Measurements from ENCODE around the gene TM7SF3.

The TM7SF3 gene

GRCh38 chr12:27006797-27007467, 7.3 kb downstream of the TM7SF3 start:
- Mint-ChIP-seq H3K4me3 (no peak overlapping the region), H3K27me3 (ENCODE audit: low read depth) (no peaks in the 10 kb centered on the region), H3K9me3 (no peaks in the 10 kb centered on the region), H3K36me3 (ENCODE audit: low read depth) (peaks cover 28% of the 10 kb centered on the region), H3K4me1 (ENCODE audit: low read depth) (peaks cover 42% of the 10 kb centered on the region), H3K27ac (no peak overlapping the region)
- no peak for DNase-seq (ENCODE audit: low spot score)

DNA sequence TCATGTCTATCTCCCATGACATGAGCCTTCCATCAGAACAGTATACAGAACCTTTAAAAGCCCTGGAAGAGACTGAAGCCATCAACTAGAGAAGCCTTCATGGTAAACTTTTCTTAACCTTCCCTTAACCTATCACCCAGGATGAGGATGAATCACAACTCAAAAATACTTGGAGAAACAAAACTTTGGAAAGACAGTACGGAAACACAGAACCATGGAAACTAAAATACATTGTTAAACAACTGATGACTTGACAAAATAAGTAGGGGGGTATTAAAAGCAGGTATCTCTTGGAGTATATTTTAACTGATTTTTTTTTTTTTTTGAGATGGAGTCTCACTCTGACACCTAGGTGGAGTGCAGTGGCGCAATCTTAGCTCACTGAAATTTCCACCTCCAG, 8.7 kb downstream of the TM7SF3 start:
- Mint-ChIP-seq H3K36me3 (ENCODE audit: low read depth) (peaks cover 24% of the 10 kb centered on the region), H3K27ac (no peak overlapping the region), H3K9me3 (no peaks in the 10 kb centered on the region), H3K27me3 (ENCODE audit: low read depth) (no peaks in the 10 kb centered on the region), H3K4me1 (ENCODE audit: low read depth) (peaks cover 40% of the 10 kb centered on the region), H3K4me3 (no peak overlapping the region)
- DNase-seq (ENCODE audit: low spot score): no peak

DNA sequence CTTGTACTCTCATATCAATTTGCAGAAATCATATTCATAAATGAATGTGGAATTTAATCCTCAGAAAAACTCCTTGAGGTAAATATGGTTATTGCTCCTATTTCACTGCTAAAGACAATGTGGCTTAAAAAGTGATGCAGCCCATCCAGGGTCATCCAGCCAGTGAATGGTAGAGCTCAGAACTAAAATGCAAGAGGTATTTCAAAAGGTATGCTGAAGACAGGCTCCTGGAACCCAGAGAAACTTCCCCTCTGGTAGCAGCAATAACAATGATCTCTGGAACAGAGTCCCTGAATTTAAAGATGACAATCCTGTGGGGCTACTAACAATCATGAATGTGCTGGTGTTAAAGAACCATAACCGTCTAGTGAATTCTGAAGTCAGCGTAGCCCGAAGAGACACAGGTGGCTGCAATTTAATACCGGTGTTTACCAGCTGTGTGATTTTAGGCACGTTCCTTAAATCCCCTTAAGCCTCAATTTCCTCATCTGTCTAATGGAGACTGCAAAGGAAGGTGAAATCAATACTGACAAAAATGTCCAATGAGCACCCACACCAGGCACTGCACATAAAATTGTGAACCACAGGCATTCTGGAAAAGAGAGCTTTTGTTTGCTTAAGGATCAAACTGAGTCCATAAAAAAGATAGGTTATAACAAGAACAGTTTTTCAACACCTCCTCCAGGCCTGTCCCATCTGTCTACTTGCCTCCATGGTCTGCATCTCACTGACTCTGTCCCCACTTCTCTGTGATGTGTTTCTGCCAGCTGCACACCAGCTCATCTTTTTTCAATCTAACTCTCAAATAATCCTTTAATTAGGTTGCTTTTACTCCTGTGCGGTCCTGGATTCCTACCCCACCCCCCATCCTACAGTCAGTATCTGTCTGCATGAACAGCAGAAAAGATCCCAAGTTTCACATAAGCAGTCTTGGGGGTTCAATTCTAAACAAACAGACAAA, 10.5 kb downstream of the TM7SF3 start:
- H3K36me3 Mint-ChIP-seq (ENCODE audit: low read depth): peaks cover 24% of the 10 kb centered on the region
- no peak for DNase-seq (ENCODE audit: low spot score)
- H3K9me3 Mint-ChIP-seq: no peaks in the 10 kb centered on the region
- H3K27me3 Mint-ChIP-seq (ENCODE audit: low read depth): no peaks in the 10 kb centered on the region
- H3K27ac Mint-ChIP-seq: no peak overlapping the region
- peaks cover 29% of the 10 kb centered on the region for H3K4me1 Mint-ChIP-seq (ENCODE audit: low read depth)
- no peak overlapping the region for H3K4me3 Mint-ChIP-seq

DNA sequence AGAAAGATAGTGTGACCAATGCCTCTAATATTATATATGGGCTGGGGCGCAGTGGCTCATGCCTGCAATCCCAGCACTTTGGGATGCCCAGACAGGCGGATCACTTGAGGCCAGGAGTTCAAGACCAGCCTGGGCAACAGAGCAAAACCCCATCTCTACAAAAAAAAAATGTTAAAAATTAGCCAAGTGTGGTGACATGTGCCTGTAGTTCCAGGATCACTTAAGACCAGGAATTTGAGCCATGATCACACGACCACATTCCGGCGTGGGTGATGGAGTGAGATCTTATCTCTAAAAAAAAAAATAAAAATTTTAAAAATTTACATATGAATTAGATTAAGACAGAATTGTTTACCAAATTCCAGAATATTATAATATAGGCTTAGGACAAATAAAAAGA, 12.0 kb downstream of the TM7SF3 start:
- H3K4me3 Mint-ChIP-seq: no peak overlapping the region
- no peaks in the 10 kb centered on the region for H3K9me3 Mint-ChIP-seq
- no peaks in the 10 kb centered on the region for H3K27me3 Mint-ChIP-seq (ENCODE audit: low read depth)
- peaks cover 29% of the 10 kb centered on the region for H3K4me1 Mint-ChIP-seq (ENCODE audit: low read depth)
- peaks cover 31% of the 10 kb centered on the region for H3K36me3 Mint-ChIP-seq (ENCODE audit: low read depth)
- no peak for DNase-seq (ENCODE audit: low spot score)
- no peak overlapping the region for H3K27ac Mint-ChIP-seq

GRCh38 chr12:27001663-27002062, 12.5 kb downstream of the TM7SF3 start:
- DNase-seq (ENCODE audit: low spot score): no peak
- Mint-ChIP-seq H3K4me3 (no peak overlapping the region), H3K27me3 (ENCODE audit: low read depth) (no peaks in the 10 kb centered on the region), H3K9me3 (no peaks in the 10 kb centered on the region), H3K36me3 (ENCODE audit: low read depth) (peaks cover 31% of the 10 kb centered on the region), H3K27ac (peak overlapping the region; percentile 18), H3K4me1 (ENCODE audit: low read depth) (peaks cover 30% of the 10 kb centered on the region)

- peaks cover 32% of the 10 kb centered on the region for H3K36me3 Mint-ChIP-seq (ENCODE audit: low read depth)
- H3K9me3 Mint-ChIP-seq: no peaks in the 10 kb centered on the region
- DNase-seq (ENCODE audit: low spot score): no peak
- H3K4me1 Mint-ChIP-seq (ENCODE audit: low read depth): peaks cover 30% of the 10 kb centered on the region
- peak overlapping the region; percentile 28 for H3K27ac Mint-ChIP-seq
- no peaks in the 10 kb centered on the region for H3K27me3 Mint-ChIP-seq (ENCODE audit: low read depth)
- no peak overlapping the region for H3K4me3 Mint-ChIP-seq
Measured at GRCh38 chr12:27000961-27001360, 13.2 kb downstream of the TM7SF3 start.

- H3K9me3 Mint-ChIP-seq: no peaks in the 10 kb centered on the region
- H3K4me1 Mint-ChIP-seq (ENCODE audit: low read depth): peaks cover 18% of the 10 kb centered on the region
- H3K4me3 Mint-ChIP-seq: no peak overlapping the region
- H3K27me3 Mint-ChIP-seq (ENCODE audit: low read depth): no peaks in the 10 kb centered on the region
- no peak for DNase-seq (ENCODE audit: low spot score)
- peaks cover 42% of the 10 kb centered on the region for H3K36me3 Mint-ChIP-seq (ENCODE audit: low read depth)
- no peak overlapping the region for H3K27ac Mint-ChIP-seq
Measured at GRCh38 chr12:26997003-26997402, 17.2 kb downstream of the TM7SF3 start.

GRCh38 chr12:26995706-26996105, 18.5 kb downstream of the TM7SF3 start:
- no peak overlapping the region for H3K4me3 Mint-ChIP-seq
- H3K9me3 Mint-ChIP-seq: no peaks in the 10 kb centered on the region
- H3K36me3 Mint-ChIP-seq (ENCODE audit: low read depth): peaks cover 38% of the 10 kb centered on the region
- no peak for DNase-seq (ENCODE audit: low spot score)
- peaks cover 7% of the 10 kb centered on the region for H3K4me1 Mint-ChIP-seq (ENCODE audit: low read depth)
- no peaks in the 10 kb centered on the region for H3K27me3 Mint-ChIP-seq (ENCODE audit: low read depth)
- H3K27ac Mint-ChIP-seq: no peak overlapping the region

- peaks cover 6% of the 10 kb centered on the region for H3K4me1 Mint-ChIP-seq (ENCODE audit: low read depth)
- peaks cover 38% of the 10 kb centered on the region for H3K36me3 Mint-ChIP-seq (ENCODE audit: low read depth)
- no peaks in the 10 kb centered on the region for H3K27me3 Mint-ChIP-seq (ENCODE audit: low read depth)
- H3K27ac Mint-ChIP-seq: no peak overlapping the region
- H3K9me3 Mint-ChIP-seq: no peaks in the 10 kb centered on the region
- no peak overlapping the region for H3K4me3 Mint-ChIP-seq
- no peak for DNase-seq (ENCODE audit: low spot score)
Measured at GRCh38 chr12:26994109-26994508, 20.1 kb downstream of the TM7SF3 start.

- Mint-ChIP-seq H3K27ac (no peak overlapping the region), H3K36me3 (ENCODE audit: low read depth) (peaks cover 40% of the 10 kb centered on the region), H3K4me3 (no peak overlapping the region), H3K9me3 (no peaks in the 10 kb centered on the region), H3K27me3 (ENCODE audit: low read depth) (no peaks in the 10 kb centered on the region), H3K4me1 (ENCODE audit: low read depth) (no peaks in the 10 kb centered on the region)
- no peak for DNase-seq (ENCODE audit: low spot score)
Measured at GRCh38 chr12:26991826-26992225, 22.4 kb downstream of the TM7SF3 start.

DNA sequence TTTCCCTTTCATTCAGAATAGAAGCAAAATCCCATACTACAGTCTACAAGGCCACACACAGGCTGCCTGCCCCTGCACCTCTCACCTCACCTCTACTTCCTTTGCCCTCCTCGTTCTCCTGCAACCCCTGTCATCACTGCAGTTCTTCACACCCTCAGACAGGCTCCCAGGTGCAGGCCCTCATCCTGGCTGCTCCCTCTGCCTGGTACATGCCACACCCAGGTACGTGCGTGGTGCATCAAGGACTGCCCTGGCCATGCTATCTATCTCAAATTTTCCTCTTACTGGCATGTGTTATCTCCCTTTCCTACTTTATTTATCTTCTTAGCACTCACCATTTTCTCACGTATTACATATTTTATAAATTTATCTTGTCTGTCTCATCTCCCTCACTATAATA, 24.3 kb downstream of the TM7SF3 start:
- DNase-seq (ENCODE audit: low spot score): no peak
- Mint-ChIP-seq H3K27me3 (ENCODE audit: low read depth) (no peaks in the 10 kb centered on the region), H3K4me3 (no peak overlapping the region), H3K36me3 (ENCODE audit: low read depth) (peaks cover 42% of the 10 kb centered on the region), H3K27ac (no peak overlapping the region), H3K4me1 (ENCODE audit: low read depth) (no peaks in the 10 kb centered on the region), H3K9me3 (no peaks in the 10 kb centered on the region)

DNA sequence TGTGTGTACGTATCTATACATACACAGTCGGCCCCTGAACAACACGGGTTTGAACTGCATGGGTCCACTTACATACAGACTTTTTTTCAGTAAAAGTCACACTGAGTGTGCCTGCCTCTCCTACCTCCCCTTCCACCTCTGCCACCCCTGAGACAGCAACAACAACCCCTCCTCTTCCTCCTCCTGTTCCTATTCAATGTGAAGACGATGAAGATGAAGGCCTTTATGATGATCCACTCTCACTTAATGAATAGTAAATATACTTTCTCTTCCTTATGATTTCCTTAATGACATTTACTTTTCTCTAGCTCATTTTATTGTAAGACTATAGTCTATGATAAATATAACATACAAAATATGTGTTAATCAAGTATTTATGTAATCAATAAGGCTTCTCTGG, 25.5 kb downstream of the TM7SF3 start:
- Mint-ChIP-seq H3K4me1 (ENCODE audit: low read depth) (peaks cover 9% of the 10 kb centered on the region), H3K27ac (no peak overlapping the region), H3K27me3 (ENCODE audit: low read depth) (no peaks in the 10 kb centered on the region), H3K36me3 (ENCODE audit: low read depth) (peaks cover 49% of the 10 kb centered on the region), H3K4me3 (no peak overlapping the region), H3K9me3 (no peaks in the 10 kb centered on the region)
- DNase-seq (ENCODE audit: low spot score): no peak

GRCh38 chr12:26987634-26988424, 26.4 kb downstream of the TM7SF3 start:
- Mint-ChIP-seq H3K4me3 (no peak overlapping the region), H3K36me3 (ENCODE audit: low read depth) (peaks cover 50% of the 10 kb centered on the region), H3K27me3 (ENCODE audit: low read depth) (no peaks in the 10 kb centered on the region), H3K4me1 (ENCODE audit: low read depth) (peaks cover 10% of the 10 kb centered on the region), H3K27ac (no peak overlapping the region), H3K9me3 (no peaks in the 10 kb centered on the region)
- no peak for DNase-seq (ENCODE audit: low spot score)

DNA sequence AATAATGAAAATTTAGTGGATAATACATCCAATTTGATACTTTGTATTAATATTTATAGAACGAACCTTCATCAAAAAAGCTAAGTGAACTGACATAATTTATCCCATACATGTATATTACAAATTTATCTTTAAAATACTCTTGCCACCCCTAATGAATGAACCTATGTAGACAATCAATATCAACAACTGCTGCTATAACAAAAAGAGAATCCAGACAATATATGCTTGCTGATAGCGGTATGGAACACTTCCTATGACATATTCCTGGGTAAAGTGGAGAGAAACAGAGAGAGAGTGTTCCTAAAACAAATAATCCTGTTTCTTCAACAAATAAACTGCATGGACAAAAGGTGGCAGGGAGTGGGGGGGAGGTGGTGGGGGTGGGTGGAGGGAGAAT, 31.3 kb downstream of the TM7SF3 start:
- Mint-ChIP-seq H3K9me3 (no peaks in the 10 kb centered on the region), H3K4me3 (no peak overlapping the region), H3K27me3 (ENCODE audit: low read depth) (no peaks in the 10 kb centered on the region), H3K4me1 (ENCODE audit: low read depth) (peaks cover 12% of the 10 kb centered on the region), H3K36me3 (ENCODE audit: low read depth) (peaks cover 49% of the 10 kb centered on the region), H3K27ac (no peak overlapping the region)
- DNase-seq (ENCODE audit: low spot score): no peak
